Bronchial epithelial cell (primary cell): Measurements from ENCODE around the gene CNNM4. TPM values are rescaled to one million over a fixed set of nuclear protein-coding genes. Genes with fewer than 3 reads are reported as not detected.
"Not testable (repeated sequence)": the region's sequence is repeated elsewhere in the genome, so short reads cannot be mapped to it uniquely, and the experiment has no call there.

ENCODE experiments used
- DNase-seq: peaks from one replicate; pipeline ENCODE4 v3.0.0-alpha.2; 2010; ENCODE audit warnings: low read depth
- FAIRE-seq: peaks from 2 replicates; lab custom pipeline; 2011; peaks lifted over from hg19 to GRCh38; lab: Jason Lieb, UNC
- H3K27me3 ChIP-seq: 2 replicates; pipeline ENCODE4 v1.5.1; 2011; ENCODE audit warnings: low read length; ENCODE audit not compliant: control insufficient read depth, insufficient read depth
- H3K36me3 ChIP-seq: 2 replicates; pipeline ENCODE4 v1.5.1; 2011; ENCODE audit warnings: low read length; ENCODE audit not compliant: control insufficient read depth, insufficient read depth
- H3K4me3 ChIP-seq: 2 replicates; pipeline ENCODE4 v1.5.1; 2011; ENCODE audit warnings: mild to moderate bottlenecking, low read depth, low read length, control low read depth
- total RNA-seq: library from RNA; depleted of rRNA; stranded (reverse); fragments of >200 nt; gene quantifications from 2 replicates; pipeline ENCODE4 v1.2.1, GENCODE V29; 2014
- TF ChIP-seq, protein P1 (sequence below): IDR thresholded peaks from 2 replicates; pipeline ENCODE4 v1.5.1; 2011; ENCODE audit warnings: mild to moderate bottlenecking, moderate library complexity, low read length, control low read depth, inconsistent platforms; ENCODE audit not compliant: insufficient read depth, severe bottlenecking

CNNM4 gene
- total RNA-seq, 1 donor from 2014 or later = 3.4 TPM

DNA sequence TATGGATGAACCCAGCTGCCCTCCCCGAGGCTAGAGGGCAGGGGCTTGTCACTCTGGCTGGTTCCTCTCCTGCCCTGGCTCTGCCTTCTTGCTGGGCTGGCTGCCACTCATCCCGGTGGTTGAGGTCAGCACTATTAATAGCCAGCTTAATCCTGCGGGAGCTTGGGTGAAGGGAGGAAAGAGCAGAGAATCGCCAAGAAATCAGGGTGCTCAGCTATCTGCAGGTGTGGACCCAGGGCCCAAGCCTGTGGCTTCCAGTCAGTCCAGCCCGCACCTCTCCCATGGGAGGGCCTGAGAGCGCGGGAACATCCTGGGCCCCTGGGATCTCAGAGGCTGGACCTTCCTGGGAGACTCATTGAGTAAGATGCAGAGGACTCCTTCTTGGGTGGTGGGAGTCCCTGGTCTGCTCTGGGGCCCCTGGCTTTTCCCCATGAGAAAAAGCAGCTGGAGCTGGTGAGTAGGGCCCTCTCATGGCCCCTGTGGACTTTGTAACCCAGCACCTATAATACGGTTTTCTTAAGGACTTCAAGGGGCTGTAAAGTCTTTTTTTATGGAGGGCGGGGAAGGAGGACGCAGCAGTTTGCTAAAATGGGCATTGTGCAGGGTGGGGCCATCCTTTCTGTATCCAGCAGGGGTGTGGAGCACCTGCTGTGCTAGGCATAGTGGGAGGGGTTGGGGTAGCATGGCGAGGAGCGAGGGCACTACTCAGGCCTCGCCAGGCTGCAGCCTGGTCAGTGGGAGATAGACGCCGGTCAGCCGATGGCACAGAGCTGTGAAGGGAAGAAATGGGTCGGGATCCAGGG is 27.9 kb downstream of the CNNM4 start:
- FAIRE-seq = no peak
- TF ChIP-seq, protein P1, sequence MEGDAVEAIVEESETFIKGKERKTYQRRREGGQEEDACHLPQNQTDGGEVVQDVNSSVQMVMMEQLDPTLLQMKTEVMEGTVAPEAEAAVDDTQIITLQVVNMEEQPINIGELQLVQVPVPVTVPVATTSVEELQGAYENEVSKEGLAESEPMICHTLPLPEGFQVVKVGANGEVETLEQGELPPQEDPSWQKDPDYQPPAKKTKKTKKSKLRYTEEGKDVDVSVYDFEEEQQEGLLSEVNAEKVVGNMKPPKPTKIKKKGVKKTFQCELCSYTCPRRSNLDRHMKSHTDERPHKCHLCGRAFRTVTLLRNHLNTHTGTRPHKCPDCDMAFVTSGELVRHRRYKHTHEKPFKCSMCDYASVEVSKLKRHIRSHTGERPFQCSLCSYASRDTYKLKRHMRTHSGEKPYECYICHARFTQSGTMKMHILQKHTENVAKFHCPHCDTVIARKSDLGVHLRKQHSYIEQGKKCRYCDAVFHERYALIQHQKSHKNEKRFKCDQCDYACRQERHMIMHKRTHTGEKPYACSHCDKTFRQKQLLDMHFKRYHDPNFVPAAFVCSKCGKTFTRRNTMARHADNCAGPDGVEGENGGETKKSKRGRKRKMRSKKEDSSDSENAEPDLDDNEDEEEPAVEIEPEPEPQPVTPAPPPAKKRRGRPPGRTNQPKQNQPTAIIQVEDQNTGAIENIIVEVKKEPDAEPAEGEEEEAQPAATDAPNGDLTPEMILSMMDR = no peak
- no peaks in the 10 kb centered on the region for H3K27me3 ChIP-seq

DNA sequence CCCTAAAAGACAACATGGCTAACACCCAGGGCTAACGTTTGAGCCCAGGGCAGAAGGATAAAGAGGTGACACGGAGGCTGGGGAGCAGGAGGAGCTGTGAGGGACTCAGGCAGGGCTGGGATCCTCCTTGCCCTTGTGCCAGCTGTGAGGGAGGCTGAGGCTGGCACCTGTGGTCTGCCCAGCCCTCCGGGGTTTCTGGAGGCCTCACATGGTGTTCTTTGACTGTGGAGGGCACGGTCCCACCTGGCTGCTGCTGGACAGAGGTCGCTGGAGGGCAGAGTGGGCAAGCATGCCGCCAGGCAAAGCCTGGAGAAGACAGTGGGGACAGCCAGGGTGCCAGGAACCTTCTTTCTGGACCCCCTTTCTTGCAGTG is 28.5 kb downstream of the CNNM4 start:
- FAIRE-seq (no peak), DNase-seq (no peak)
- Histone ChIP-seq H3K4me3 (no peak overlapping the region), H3K36me3 (no peaks in the 10 kb centered on the region), H3K27me3 (no peaks in the 10 kb centered on the region)
- TF ChIP-seq, protein P1 = no peak

More for the DNA sequence above, 27.9 kb downstream of the CNNM4 start:
- Histone ChIP-seq H3K4me3 (no peak overlapping the region), H3K36me3 (no peaks in the 10 kb centered on the region)
- no peak for DNase-seq

DNA sequence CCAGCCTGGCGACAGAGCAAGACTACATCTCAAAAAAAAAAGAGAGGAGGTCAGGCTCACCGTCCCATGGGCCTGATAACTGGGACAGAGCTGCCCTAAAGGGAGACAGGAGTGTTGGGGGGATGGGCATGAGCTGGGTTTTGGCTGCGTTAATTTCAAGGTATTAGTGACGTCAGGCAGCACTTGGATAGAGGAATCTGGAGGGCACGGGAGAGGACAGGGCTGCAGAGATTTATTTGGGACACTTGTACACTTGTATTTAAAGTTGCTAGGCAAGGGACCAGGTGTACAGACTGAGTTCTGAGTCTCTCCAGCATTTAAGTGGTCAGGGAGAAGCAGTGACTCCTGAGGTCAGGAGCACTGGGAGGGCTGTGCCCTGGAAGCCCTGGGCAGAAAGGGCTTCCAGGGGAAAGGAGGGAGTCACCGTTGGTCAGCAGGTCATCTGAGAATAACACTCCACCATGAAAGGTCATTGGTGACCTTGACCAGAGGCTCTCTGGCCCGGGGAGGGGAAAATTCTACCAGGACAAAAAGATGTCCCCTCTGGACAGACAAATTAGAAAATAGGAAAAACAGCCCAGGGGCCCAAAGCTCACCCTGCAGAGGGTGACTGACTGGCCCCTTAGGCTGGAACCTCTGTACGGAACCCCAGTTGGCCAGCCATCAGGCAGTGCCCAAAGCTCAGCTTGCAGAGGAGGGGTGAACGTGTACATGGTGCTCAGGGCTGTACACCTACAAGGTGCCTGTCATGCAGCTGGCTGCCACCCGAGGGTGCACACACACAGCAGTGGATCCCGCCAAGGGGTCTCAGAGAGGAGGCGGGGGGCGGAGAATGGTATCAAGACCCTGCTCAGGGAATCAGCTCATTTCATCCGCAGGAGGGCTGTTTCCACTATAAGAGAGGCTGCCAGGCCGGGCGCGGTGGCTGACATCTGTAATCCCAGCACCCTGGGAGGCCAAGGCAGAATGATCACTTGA is 32.4 kb downstream of the CNNM4 start:
- Histone ChIP-seq H3K36me3 (no peaks in the 10 kb centered on the region), H3K27me3 (no peaks in the 10 kb centered on the region), H3K4me3 (no peak overlapping the region)
- TF ChIP-seq, protein P1 = no peak
- no peak for FAIRE-seq
- no peak for DNase-seq

DNA sequence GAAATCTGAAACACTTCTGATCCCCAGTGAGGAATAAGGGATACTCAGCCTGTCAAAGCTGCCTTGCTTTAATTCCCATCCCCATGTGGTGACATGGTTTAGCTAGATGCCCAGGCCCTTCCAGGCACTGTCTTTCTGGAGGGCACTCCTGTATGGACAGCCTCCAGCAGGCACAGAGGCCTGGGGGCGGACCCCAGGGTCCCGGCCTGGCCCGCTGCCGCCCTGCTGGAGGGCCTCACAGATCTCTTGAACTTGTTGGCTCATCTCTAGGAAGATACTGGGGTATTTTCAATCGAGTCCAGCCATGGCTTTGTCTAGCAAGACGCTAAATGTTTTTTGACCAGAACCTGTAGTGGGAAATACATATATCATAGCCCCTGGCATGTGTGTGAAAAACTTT is 34.4 kb downstream of the CNNM4 start:
- Histone ChIP-seq H3K27me3 (no peaks in the 10 kb centered on the region), H3K4me3 (no peak overlapping the region), H3K36me3 (no peaks in the 10 kb centered on the region)
- DNase-seq = no peak
- TF ChIP-seq, protein P1 = no peak
- no peak for FAIRE-seq

DNA sequence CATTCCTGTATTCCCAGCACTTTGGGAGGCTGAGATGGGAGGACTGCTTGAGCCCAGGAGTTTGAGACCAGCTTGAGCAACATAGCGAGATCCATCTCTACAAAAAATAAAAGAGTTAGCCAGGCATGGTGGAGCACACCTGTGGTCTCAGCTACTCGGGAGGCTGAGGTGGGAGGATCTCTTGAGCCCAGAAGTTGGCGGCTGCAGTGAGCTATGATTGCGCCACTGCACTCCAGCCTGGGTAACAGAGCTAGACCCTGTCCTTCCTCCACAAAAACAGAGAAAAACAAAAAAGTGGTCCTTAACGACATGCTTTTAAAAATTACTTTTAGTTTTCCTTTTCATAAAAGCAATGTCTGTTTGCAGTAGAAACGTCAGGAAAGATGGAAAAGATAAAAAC is 35.8 kb downstream of the CNNM4 start:
- not testable (repeated sequence) for DNase-seq, H3K27me3 ChIP-seq, H3K4me3 ChIP-seq, FAIRE-seq, H3K36me3 ChIP-seq

DNA sequence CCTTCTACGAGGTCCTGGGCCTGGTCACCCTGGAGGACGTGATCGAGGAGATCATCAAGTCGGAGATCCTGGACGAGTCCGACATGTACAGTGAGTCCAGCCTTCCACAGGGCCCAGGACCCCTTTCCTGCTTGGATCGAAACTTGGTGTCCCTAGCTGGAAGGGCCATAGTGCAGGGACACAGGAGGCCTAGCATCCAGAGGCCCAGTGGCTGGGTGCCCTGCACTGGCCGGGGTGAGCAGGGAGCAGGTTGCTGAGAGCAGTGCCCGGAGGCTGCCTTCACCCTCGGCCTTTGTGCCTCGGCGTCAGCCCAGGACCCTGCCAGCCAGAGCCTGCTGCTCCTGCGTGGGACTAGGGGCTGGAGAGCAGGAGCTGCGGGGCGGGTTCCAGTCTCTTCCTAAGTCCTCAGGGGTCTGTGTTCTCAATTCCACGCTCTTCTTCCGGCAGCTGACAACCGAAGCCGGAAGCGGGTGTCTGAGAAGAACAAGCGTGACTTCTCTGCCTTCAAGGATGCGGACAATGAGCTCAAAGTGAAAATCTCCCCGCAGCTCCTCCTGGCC is 36.4 kb downstream of the CNNM4 start:
- Histone ChIP-seq H3K27me3 (no peaks in the 10 kb centered on the region), H3K4me3 (no peak overlapping the region), H3K36me3 (no peaks in the 10 kb centered on the region)
- no peak for DNase-seq
- TF ChIP-seq, protein P1 = no peak
- FAIRE-seq = no peak
